Epidermal melanocyte (primary cell): Measurements from ENCODE around the gene SETD6.
A peak's percentile ranks its signal among the peaks of the same experiment; 100 is the strongest.
"Not testable (repeated sequence)": the region's sequence is repeated elsewhere in the genome, so short reads cannot be mapped to it uniquely, and the experiment has no call there.

Experiments
- DNase-seq: peaks from one replicate; pipeline ENCODE4 v3.0.0; 2011; ENCODE audit warnings: low spot score; ENCODE audit not compliant: insufficient read length

The SETD6 gene, protein sequence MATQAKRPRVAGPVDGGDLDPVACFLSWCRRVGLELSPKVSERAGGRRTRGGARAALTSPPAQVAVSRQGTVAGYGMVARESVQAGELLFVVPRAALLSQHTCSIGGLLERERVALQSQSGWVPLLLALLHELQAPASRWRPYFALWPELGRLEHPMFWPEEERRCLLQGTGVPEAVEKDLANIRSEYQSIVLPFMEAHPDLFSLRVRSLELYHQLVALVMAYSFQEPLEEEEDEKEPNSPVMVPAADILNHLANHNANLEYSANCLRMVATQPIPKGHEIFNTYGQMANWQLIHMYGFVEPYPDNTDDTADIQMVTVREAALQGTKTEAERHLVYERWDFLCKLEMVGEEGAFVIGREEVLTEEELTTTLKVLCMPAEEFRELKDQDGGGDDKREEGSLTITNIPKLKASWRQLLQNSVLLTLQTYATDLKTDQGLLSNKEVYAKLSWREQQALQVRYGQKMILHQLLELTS

DNA sequence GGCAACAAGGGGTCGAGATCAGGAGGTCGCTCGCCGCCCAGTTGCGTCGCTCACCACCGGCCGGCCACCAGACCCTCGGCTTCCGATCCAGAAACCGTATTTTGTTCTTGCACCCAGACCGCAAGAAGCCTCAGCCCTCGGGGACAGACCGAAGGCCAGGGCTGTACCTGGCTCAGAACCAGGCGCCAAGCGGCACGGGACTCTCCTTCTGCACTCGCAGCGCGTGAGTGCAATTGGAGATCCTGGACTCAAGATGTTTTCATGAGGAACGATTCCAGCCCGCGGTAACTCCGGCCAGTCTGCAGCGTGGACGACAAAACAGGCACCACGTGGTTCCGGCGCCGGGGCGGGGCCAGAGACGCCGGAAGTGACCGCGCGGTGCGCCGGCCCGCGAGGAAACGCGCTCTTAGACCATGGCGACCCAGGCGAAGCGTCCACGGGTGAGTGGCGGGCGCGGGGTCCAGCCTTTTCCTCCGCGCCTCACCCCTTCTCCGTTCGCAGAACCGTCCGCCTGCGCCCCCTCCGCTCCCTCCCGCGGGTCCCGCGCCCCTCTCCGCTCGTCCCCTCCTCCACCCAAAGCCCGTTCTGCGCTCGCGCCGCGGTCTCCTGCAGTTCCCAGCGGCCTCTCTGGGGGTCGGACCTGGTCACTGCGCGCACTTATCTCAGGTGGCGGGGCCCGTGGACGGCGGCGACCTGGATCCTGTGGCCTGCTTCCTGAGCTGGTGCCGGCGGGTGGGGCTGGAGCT lies at the start of gene SETD6:
SETD6 (plus strand) TSS at position 393 of the 746 bp plus-strand sequence; CDS start at position 414, 21 bp downstream.
- peak; percentile 92 for DNase-seq

DNA sequence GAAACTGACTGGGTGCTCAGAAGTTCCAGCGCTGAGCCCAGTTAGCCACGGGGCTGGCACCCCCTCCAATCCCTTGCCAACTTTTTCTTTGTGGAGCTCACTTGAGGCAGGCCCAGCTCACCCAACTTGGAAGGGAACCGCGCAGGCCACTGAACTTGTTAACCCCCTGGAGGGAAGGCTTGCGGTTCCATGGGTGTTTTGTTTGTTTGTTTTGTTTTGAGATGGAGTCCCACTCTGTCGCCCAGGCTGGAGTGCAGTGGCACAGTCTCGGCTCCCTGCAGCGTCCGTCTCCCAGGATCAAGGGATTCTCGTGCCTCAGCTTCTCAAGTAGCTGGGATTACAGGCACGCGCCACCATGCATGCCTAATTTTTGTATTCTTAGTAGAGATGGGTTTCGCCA lies 49.5 kb upstream of the SETD6 start:
- DNase-seq, result no peak

DNA sequence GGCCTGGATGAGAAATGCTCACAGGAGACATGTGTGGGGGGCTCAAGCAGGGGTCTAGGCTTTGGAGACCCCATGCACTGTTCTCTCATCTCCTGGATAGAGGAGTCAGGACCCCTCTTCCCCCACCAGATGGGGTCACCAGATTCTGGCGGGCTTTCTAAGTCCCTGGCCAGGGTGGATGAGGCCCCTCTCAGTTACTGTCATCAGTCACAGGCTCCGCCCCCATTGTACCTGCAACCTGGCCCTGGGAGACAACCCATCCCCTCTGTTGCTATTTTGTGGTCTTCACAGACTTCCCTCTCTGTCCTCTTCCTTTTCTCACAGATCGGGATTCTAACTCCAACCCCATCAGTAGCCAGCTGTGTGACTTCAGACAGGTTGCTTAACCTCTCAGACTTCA lies 48.9 kb upstream of the SETD6 start:
- DNase-seq, result no peak

DNA sequence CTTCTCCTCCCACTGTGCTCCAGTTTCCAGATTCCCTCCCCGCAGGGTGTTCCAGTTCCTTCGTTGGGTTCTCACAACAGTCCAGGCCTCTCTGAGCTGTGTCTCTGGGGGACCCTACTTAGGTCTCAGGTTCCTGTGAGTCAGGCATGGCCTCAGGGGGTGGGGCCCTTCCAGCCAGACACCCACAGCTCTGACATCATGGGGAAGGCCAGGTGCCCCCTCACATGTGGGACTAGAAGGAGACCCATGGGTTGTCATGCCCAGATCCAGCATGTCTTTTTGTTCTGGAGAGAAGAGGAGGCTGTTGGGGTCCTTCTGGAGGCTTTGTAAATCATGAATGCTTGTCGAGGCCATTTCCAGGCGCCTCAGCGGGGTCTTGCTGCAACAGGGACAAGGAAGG lies 47.4 kb upstream of the SETD6 start:
- DNase-seq, result no peak

DNA sequence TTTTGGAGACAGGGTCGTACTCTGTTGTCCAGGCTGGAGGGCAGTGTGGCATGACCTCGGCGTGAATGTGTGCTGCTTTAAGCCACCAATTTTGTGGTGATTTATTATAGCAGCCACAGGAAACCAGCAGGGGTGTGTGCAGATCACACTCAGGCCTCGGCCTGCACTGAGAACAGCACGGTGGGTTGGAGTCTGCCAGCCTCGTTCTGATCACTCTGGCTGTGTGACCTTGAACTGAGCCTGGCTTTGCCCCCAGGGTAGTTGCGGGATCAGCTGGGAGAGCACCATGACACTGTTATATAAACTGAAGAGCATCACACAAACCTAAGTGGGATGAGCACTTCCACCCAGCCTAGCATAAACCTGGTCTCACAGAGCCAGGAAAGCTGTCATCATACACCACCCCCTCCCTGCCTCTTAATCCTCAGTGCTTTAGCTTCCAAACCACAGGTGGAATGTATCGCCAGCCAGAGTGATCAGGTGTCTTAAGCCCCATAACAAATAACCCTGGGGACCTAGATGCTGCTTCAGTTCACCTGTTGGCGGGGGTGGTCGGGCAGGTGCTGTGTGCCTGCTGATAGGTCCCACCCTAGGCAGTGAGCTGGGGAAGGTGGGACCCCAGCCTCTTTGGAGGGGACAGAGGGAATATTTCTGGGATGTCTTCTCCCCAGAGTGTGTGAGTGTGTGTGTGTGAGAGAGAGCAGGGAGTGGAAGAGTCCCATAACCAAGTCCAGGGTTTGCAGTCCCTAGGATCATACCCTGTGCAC lies 43.9 kb upstream of the SETD6 start:
- DNase-seq, result no peak

DNA sequence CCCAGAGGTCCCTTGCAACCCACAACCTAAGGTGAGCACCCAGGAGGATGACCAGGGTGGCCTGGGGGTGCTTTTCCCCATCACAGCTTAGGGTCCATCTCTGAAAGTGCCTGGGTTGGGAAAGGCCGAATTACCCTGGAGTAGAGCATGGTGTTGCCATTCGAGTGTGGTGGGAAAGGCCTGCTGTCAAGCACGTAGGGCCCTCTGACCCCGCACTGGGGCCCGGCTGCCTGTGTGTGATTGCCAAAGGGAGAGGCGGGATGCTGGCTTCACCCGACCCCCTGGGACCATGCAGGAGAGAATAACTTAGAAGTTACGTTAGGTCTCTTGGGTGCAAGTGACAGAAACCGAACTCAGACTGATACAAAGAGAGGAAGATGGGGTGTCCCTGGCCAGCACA lies 43.1 kb upstream of the SETD6 start:
- DNase-seq, result no peak

DNA sequence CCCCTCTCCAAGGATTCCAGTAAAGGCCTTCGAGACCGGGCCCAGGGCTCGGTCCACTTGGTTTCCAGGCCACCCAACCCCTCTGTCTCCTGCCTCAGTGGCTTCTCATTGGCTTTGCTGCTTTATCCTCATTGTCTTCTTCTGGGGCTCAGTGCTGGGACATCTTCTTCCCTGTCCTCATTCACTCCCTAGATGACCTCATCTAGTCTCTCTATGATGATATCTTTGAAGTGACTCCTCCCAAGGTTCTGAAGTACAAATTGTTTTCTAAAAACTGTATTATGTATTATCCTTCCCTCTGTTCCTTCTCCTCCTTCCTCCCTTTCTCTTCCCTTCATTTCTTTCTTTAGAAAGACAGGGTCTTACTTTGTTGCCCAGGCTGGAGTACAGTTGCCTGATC lies 42.5 kb upstream of the SETD6 start:
- no peak for DNase-seq

DNA sequence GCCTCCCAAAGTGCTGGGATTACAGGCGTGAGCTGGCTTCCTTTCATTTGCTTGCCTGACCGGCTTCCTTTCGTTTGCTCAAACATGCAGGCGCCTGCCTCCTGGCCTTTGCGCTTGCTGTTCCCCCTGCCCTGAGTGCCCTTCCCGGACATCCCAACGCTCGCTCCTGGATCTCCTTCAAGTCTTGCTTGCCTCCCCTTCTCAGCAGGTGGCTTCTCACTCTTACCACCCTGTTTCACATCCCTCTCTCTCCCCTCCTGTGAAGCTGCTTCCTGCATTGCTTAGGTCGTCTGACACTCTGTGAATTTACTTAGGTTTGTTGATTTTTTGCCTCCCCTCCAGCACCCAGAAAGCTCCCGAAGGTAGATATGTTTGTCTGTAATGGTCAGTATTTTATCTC lies 41.0 kb upstream of the SETD6 start:
- no peak for DNase-seq

DNA sequence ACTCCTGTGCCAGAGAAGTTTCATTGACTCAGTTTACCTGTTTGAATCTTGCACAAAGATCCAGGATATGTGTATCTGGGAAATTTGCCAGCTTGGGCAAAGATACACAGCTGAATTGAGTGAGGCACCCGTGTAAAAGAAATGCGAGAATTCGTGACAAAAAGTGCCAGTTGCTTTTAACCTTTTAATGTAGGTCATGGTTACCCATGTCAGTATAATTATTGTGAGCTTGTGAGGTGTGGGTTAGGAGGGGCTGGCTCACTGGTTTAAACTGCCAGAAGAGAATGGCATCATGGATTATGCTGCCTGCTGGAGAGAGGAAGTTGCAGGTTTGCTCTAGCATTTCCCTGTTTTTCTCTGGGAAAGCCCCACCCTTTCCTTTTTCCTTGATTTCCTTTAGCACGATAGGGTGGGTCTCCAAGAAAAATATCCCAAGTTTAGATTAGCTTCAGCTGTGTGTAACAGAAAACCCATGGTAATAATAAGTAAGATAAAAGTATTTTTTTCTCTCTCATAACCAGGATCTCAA lies 40.2 kb upstream of the SETD6 start:
- DNase-seq, result no peak

DNA sequence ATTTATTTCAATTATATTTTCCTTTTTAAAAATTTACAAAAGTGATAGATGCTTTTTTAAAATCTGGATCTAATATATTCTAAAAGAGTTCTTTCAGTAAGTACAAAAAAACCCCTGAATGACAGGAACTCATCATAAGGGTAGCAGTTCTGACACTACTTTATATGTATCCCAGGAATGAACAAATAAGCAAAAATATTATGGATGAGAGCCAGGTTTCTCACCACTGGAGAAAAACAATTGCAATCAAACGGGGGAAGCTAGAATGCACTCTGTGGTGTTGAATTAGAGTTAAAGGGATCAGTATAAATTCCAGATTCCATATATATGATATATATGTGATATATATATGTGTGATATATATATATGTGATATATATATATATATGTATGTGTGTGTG lies 38.5 kb upstream of the SETD6 start:
- DNase-seq, result no peak

DNA sequence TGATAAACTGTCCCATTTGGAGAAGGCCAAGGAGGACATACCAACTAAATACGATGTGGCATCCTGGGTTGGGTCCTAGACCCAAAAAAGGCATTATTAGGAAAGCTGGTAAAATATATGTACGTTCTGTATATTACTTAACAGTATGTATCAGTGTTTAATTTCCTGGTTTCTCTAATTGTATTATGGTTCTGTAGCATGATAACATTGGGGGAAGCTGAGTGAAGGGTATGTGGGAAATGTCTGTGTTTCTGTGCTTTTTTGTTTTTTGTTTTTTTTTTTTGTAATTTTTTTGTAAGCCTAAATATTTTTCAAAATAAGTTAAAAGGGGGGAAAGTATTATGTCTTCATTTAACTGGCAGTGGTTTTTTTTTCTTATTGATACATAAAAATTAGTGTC lies 36.9 kb upstream of the SETD6 start:
- no peak for DNase-seq

DNA sequence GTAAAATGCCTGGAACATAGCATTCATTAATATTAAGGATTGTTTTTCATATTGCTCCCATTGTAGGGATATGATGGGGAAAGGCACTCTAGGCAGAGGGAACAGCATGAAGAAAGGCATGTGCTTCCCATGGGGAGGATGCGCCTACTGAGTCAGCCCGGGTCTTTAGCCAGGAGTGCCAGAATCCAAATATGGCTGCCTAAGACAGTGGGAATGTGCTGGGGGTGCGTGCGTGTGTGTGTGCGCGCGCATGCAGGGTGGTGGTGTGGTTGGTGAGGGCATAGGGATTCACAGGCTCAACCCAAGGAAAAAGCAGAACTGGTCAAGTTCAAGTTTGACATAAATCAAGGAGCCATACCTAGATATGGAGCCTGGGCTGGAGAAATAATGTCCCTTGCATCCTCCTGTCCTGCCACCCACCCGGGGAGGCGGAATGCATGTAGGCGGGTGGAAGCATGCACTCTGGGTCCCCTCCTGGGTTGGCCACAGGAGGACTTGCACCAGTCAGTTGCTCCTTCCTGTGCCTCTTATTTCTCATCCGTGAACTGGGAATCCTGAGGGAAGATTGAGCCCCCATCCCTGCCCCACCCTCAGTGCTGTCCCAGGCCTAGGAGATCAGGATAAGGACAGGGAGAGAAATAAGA lies 34.0 kb upstream of the SETD6 start:
- no peak for DNase-seq

DNA sequence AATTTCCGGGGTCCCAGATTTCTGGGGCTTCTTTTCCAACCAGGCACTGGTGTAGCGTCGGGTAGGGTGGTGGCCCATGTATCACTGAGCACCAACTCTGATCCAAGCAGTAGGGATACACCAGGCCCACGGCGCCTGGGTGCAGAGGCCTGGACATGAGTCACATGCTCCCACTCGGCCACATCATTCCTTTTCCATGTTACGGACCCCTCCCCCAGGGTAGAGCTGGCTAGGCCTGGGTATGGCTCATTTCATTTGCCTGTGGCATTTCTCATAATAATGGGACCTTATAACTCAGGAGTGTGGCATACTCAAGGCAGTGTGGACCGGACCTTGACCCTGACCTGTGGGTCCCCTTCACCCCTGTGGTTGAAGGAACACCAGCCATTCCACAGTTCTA lies 33.4 kb upstream of the SETD6 start:
- DNase-seq, result no peak

DNA sequence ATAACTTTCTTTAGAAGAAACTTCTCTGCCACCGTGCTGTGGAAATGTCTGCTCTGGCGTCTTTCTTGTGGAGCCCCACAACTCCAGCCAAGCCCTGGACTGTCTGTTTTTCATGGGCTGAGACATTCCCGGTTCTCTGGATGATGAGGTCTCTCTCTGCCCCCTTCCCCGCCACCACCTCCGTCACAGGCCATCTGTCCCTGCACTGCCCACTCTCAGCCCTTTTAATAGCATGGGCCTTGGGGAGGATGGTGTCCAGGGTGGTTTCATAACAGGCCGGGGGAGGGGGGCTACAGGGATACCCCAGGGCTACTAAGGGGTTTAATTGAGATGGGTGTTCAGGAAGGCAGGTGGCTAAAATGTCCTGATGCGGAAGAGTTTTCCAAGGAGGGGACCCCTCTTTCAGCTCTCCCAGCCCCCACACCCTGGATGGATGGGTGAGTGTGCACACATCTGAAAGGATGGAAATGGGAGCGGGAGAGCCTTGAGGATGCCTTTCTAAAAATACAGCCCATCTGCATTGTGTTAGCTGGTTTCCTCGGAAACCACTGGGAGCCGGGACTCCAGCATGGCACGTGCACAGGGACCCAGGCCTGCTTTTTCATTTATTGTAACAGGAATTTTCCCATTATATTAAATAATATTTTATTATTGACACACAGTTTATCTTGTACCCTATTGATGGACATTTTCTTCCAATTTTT lies 30.0 kb upstream of the SETD6 start:
- no peak for DNase-seq

DNA sequence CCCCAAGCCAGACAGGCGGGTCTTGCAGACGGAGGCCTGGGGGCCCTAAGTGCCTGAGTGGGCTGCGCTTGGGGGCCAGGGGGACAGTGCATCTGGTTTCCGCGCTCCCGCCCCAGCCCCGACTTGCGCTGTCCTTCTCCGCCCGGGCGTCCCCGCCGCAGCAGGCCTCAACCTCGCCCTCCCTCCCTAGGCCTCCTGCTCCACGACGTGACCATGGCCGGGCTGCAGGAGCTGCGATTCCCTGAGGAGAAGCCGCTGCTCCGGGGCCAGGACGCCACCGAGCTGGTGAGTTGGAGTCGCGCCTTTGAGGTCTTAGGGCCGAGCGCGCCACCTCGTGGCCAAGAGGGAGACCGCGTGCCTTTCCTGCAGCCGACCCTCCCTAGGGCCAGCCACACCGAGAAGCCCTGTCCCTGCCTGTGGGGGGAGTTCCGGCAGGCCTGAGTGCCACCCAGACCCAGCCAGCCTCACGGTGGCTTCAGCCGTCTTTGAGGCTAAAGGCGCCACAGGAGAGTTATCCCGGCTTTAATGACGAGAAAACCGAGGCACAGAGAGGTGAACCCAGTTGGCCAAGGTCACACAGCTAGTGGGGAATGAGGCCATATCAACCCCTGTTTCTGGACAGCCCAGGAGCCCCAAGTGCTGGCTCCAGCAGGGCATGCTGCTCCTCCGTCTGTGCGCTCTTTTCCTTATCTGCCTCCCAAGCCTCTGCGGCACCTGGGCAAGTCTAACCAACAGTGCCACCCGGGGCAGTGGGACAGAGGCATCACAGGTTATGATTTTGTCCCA lies 27.6 kb upstream of the SETD6 start:
- peak; percentile 78 for DNase-seq

DNA sequence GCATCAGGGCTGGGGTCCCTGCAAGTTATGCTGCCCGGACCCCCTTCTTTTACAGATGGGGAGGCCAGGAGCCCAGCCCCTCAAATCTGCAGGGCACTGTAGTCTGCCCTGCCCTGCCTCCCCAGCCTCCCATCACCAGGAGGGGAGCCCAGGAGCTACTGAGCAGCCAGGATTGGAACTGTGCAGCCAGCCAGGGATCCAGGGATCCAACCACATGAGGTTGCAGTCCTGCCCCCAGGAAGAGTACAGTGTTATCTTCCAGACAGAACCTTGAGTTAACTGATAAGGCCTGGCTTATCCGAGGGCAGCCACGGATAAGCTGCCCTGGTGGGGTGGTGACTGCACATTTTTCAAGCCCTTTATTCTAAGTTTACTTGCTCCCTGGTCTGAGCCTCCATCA lies 26.8 kb upstream of the SETD6 start:
- DNase-seq, result no peak

DNA sequence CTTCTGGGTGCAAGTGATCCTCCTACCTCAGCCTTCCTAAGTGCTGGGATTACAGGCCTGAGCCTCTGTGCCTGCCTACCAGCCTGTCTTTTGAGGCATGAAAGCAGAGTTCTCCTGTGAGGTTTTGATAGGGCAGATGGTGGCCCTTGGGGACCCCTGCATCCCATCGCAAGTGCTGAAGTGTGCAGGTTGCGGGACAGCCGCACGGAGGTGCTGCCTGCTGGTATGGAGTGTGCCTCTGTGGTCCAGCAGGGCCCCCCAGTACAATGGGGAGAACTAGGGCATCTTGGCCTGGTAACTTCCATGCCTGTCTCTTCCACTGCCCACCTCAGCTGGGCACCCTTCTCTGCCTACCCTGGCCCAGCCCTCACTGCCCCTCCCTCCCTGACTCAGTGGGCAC lies 25.3 kb upstream of the SETD6 start:
- no peak for DNase-seq

DNA sequence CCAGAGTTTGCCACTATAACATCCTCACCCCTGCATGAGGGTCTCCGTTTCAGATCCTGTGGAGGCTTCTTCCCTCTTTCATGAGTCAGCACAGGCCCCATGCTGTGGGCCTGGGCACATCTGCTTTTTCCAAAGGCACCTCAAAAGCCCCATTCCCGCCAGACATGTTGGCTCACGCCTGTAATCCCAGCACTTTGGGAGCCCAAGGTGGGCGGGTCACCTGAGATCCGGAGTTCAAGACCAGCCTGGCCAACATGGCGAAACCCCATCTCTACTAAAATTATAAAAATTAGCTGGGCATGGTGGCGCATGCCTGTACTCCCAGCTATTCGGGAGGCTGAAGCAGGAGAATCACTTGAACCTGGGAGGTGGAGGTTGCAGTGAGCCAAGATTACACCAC lies 24.8 kb upstream of the SETD6 start:
- DNase-seq, result not testable (repeated sequence)

DNA sequence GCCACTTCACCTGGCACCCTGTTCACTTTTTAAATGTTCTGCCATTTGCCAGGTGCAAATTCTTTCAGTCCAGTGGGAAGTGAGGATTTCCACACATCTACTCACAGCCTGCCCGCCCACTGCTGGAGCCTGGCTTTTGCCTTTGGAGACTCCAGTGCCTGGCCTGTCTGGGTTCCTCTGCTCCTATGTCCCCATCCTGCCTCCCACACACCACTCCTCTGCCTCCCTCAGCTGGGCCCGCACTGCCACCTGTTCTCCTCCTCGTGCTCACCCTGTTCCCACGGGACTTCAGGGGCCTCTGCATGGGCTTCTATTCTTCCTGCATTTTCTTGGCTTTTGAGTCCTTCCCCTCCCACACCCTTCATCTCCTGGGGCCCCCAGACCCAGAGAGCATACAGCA lies 23.3 kb upstream of the SETD6 start:
- DNase-seq, result no peak

DNA sequence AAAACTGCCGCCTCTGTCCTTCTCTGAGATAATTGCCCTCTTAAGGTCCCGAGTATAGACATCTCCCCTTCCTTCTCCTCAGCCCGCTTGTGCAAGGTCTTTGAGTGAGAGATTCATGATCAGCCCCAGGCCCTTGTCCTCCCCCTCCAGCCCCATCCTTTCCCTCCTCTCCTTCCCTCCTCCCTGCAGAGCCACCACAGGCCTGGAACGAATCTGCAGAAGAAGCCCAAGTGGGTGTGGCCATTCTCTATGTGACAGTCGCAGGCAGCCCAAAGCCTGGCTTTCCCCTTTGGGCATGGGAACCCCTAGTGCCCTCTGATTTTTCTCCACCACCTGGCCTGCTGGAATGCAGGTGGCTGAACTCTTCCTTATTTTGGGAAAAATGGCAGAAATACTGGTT lies 22.6 kb upstream of the SETD6 start:
- no peak for DNase-seq
